NK-92 treated with Interleukin-12 subunit alpha and Interleukin-12 subunit beta, amount 100 ng/mL, for 24 hours (cell line): ENCODE measurements around the gene REXO1.

Source experiments
- DNase-seq: peaks from one replicate; lab custom pipeline; 2025; lab: John Stamatoyannopoulos, UW

Gene REXO1

GRCh38 chr19:1790054-1790792 is 58.1 kb downstream of the REXO1 start:
- DNase-seq = no peak

- no peak for DNase-seq
Measured at GRCh38 chr19:1789261-1790041, 58.8 kb downstream of the REXO1 start.

- DNase-seq = no peak
Measured at GRCh38 chr19:1787116-1787515, 61.2 kb downstream of the REXO1 start.

GRCh38 chr19:1786668-1787067 is 61.6 kb downstream of the REXO1 start:
- DNase-seq = no peak

GRCh38 chr19:1785310-1785709 is 63.0 kb downstream of the REXO1 start:
- DNase-seq = no peak

- no peak for DNase-seq
Measured at GRCh38 chr19:1783874-1784273, 64.4 kb downstream of the REXO1 start.

GRCh38 chr19:1783354-1783753 is 64.9 kb downstream of the REXO1 start:
- DNase-seq = no peak

- no peak for DNase-seq
Measured at GRCh38 chr19:1782521-1782920, 65.8 kb downstream of the REXO1 start.

GRCh38 chr19:1780272-1780958 is 67.9 kb downstream of the REXO1 start:
- no peak for DNase-seq

- DNase-seq = no peak
Measured at GRCh38 chr19:1779574-1779973, 68.7 kb downstream of the REXO1 start.

- DNase-seq = no peak
Measured at GRCh38 chr19:1777149-1777548, 71.1 kb downstream of the REXO1 start.

- DNase-seq = no peak
Measured at GRCh38 chr19:1776606-1777147, 71.6 kb downstream of the REXO1 start.

- DNase-seq = no peak
Measured at GRCh38 chr19:1775951-1776605, 72.2 kb downstream of the REXO1 start.

GRCh38 chr19:1774989-1775772 is 73.1 kb downstream of the REXO1 start:
- no peak for DNase-seq

GRCh38 chr19:1773184-1773583 is 75.1 kb downstream of the REXO1 start:
- DNase-seq = no peak

- DNase-seq = no peak
Measured at GRCh38 chr19:1770866-1771576, 77.3 kb downstream of the REXO1 start.

- no peak for DNase-seq
Measured at GRCh38 chr19:1769645-1769985, 78.7 kb downstream of the REXO1 start.

- DNase-seq = no peak
Measured at GRCh38 chr19:1768918-1769644, 79.2 kb downstream of the REXO1 start.

GRCh38 chr19:1768248-1768647 is 80.0 kb downstream of the REXO1 start:
- no peak for DNase-seq

GRCh38 chr19:1767464-1767933 is 80.8 kb downstream of the REXO1 start:
- DNase-seq = peak; percentile 16
